Measurements from ENCODE around the gene RAB8B. TPM values are rescaled to one million over a fixed set of nuclear protein-coding genes. Genes with fewer than 3 reads are reported as not detected.

Gene RAB8B
- total RNA-seq, 3 donors from 2014 or later: 31.3 to 46.2 (median 36.7) TPM

- Histone ChIP-seq H3K4me3 (peak overlapping the region in 1 of 3 donors; percentile 81), H3K9me3 (no peaks in the 10 kb centered on the region), H3K4me1 (no peaks in the 10 kb centered on the region), H3K36me3 (no peaks in the 10 kb centered on the region), H3K27ac (no peak overlapping the region), H3K27me3 (no peaks in the 10 kb centered on the region)
- no peak for DNase-seq (ENCODE audit: low spot score in 2 of 2)
- TF ChIP-seq POLR2A (IDR thresholded peaks at IDR 0.05) (no peak), POLR2AphosphoS5 (IDR thresholded peaks at IDR 0.05) (no peak)
- TF ChIP-seq, protein P1, sequence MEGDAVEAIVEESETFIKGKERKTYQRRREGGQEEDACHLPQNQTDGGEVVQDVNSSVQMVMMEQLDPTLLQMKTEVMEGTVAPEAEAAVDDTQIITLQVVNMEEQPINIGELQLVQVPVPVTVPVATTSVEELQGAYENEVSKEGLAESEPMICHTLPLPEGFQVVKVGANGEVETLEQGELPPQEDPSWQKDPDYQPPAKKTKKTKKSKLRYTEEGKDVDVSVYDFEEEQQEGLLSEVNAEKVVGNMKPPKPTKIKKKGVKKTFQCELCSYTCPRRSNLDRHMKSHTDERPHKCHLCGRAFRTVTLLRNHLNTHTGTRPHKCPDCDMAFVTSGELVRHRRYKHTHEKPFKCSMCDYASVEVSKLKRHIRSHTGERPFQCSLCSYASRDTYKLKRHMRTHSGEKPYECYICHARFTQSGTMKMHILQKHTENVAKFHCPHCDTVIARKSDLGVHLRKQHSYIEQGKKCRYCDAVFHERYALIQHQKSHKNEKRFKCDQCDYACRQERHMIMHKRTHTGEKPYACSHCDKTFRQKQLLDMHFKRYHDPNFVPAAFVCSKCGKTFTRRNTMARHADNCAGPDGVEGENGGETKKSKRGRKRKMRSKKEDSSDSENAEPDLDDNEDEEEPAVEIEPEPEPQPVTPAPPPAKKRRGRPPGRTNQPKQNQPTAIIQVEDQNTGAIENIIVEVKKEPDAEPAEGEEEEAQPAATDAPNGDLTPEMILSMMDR (IDR thresholded peaks at IDR 0.05): no peak
- intact Hi-C loops (cut with DNase I; ENCODE audit: low total_unique reads): no loop called here
These were observed 33.9 kb upstream of the RAB8B start for GRCh38 chr15:63155486-63155885.

- Histone ChIP-seq H3K27me3 (no peaks in the 10 kb centered on the region), H3K4me3 (peak overlapping the region; percentile 71 to 96 (median 81)), H3K4me1 (no peaks in the 10 kb centered on the region), H3K27ac (peak overlapping the region; percentile 96 to 97), H3K36me3 (no peaks in the 10 kb centered on the region), H3K9me3 (no peaks in the 10 kb centered on the region)
- DNase-seq (ENCODE audit: low spot score in 2 of 2): no peak
- no peak for TF ChIP-seq POLR2A (IDR thresholded peaks at IDR 0.05)
- TF ChIP-seq POLR2AphosphoS5 (IDR thresholded peaks at IDR 0.05): no peak
- TF ChIP-seq, protein P1 (IDR thresholded peaks at IDR 0.05): no peak
- intact Hi-C loops (cut with DNase I; ENCODE audit: low total_unique reads): no loop called here
These were observed 33.2 kb upstream of the RAB8B start for GRCh38 chr15:63156086-63156710.

DNA sequence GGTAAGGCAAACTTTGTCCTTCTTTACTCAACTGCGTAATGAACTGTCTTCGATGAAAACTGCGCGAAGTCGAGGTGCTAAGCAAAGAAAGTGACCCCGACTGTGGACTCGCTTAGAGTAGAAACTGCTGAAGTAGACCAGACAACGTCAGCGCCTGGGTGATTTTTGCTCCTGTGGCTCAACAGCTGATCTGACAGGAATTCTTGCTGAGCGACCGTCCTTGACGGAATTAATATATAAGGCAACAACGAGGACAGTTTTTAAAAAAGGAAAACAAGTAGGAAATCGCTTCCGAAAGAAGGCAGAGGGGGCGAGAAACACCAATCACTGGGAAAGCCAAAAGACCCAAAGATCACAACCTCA, 32.7 kb upstream of the RAB8B start:
- Histone ChIP-seq H3K4me3 (peak overlapping the region; percentile 71 to 96 (median 81)), H3K36me3 (no peaks in the 10 kb centered on the region), H3K27ac (peak overlapping the region; percentile 96 to 97), H3K27me3 (no peaks in the 10 kb centered on the region), H3K4me1 (no peaks in the 10 kb centered on the region), H3K9me3 (no peaks in the 10 kb centered on the region)
- no peak for TF ChIP-seq POLR2A (IDR thresholded peaks at IDR 0.05)
- DNase-seq (ENCODE audit: low spot score in 2 of 2): no peak
- intact Hi-C loops (cut with DNase I; ENCODE audit: low total_unique reads): no loop called here

- intact Hi-C loops (cut with DNase I; ENCODE audit: low total_unique reads): no loop called here
These were observed 32.1 kb upstream of the RAB8B start, which contains the start of gene RPS27L for GRCh38 chr15:63157118-63157843. Gene RPS27L (minus strand): TSS chr15:63157477. CDS start chr15:63157405, 72 bp downstream.

DNA sequence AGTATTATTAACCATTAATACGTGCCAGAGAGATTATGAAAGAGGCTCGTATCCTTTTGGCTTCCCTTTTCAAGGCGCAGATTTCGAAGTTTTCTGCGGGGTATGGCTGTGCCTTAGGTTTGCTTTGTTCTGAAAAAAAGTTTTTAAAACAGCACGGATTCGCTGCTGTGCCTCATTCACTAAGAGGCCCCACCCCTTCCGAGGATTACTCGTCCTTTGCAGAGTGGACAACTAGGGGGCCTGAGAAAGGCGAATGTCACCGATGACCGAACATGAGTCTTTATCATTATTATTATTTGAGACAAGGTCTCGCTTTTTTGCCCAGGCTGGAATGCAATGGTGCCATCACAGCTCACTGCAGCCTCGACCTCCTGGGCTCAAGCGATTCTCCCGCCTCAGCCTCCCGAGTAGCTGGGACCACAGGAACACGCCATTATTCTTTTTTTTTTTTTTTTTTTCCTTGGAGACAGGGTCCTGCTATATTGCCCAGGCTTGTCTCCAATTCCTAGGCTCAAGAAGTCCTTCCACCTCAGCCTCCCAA, 31.4 kb upstream of the RAB8B start:
- no peaks in the 10 kb centered on the region for H3K36me3 ChIP-seq
- H3K27me3 ChIP-seq: no peaks in the 10 kb centered on the region
- peak in 1 of 2 donors; percentile 33 for DNase-seq (ENCODE audit: low spot score in 2 of 2)
- no peaks in the 10 kb centered on the region for H3K4me1 ChIP-seq
- H3K4me3 ChIP-seq: peak overlapping the region; percentile 71 to 96 (median 81)
- TF ChIP-seq, protein P1 (IDR thresholded peaks at IDR 0.05): no peak
- intact Hi-C loops (cut with DNase I; ENCODE audit: low total_unique reads): no loop called here
- H3K27ac ChIP-seq: peak overlapping the region; percentile 96 to 97
- no peaks in the 10 kb centered on the region for H3K9me3 ChIP-seq

More at GRCh38 chr15:63157118-63157843, 32.1 kb upstream of the RAB8B start, which contains the start of gene RPS27L:
- Histone ChIP-seq H3K9me3 (no peaks in the 10 kb centered on the region), H3K4me1 (no peaks in the 10 kb centered on the region), H3K36me3 (no peaks in the 10 kb centered on the region), H3K27ac (peak within 1 kb of the TSS; percentile 96 to 97), H3K4me3 (peak within 1 kb of the TSS; percentile 71 to 96 (median 81)), H3K27me3 (no peaks in the 10 kb centered on the region)
- DNase-seq (ENCODE audit: low spot score in 2 of 2): peak; percentile 86 to 88
- TF ChIP-seq POLR2A (IDR thresholded peaks at IDR 0.05) (peak; percentile 81), POLR2AphosphoS5 (IDR thresholded peaks at IDR 0.05) (peak; percentile 81 to 88 (median 83))
- TF ChIP-seq, protein P1 (IDR thresholded peaks at IDR 0.05): no peak

All from breast epithelium (tissue), 4 donors.